ENCODE results near the gene PDE9A. TPM values are rescaled to one million over a fixed set of nuclear protein-coding genes. Genes with fewer than 3 reads are reported as not detected.

Gene PDE9A
- total and polyA plus RNA-seq, 2 experiments from 2014 or later, result not detected

DNA sequence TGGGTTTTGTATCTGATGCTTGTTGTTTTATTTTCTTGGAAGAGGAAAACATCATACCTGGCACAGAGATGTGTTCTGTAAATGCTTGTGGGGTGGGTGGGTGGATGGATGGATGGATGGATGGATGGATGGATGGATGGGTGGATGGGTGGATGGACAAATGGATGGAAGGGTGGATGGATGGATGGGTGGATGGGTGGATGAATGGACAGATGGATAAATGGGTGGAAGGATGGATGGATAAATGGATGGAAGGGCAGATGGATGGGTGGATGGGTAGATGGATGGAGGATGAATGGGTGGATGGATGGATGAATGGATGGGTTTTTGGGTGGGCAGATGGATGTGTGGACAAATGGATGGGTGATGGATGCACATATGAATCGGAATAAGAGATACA, 111.5 kb downstream of the PDE9A start:
- Histone ChIP-seq H3K4me3 (no peak overlapping the region), H3F3A (ENCODE audit: insufficient read depth) (no peaks in the 10 kb centered on the region), H3K9ac (no peak overlapping the region), H3K27me3 (replicated peaks; ENCODE audit: insufficient read depth) (peaks cover 18% of the 10 kb centered on the region), H3K4me2 (ENCODE audit: unreplicated experiment) (no peak overlapping the region), H3K36me3 (ENCODE audit: low read depth) (no peaks in the 10 kb centered on the region), H3K79me2 (ENCODE audit: insufficient read depth) (no peaks in the 10 kb centered on the region), H3K4me1 (ENCODE audit: insufficient read depth) (no peaks in the 10 kb centered on the region), H3K27ac (no peak overlapping the region), H2AFZ (no peak overlapping the region), H3K9me3 (ENCODE audit: low read depth) (no peaks in the 10 kb centered on the region), H4K20me1 (ENCODE audit: insufficient read depth) (no peaks in the 10 kb centered on the region), H3K9me2 (ENCODE audit: insufficient read depth) (no peaks in the 10 kb centered on the region)
- TF ChIP-seq EZH2phosphoT487 (IDR thresholded peaks at IDR 0.05; ENCODE audit: insufficient read depth, low read depth), result no peak
- TF ChIP-seq EZH2 (IDR thresholded peaks at IDR 0.05; ENCODE audit: insufficient read depth, poor library complexity, severe bottlenecking), result no peak
- DNase-seq, result no peak
- in situ Hi-C loops (cut with MboI), result no loop called here
- 27 to 33% methylated on average over 1 of the region's 1 CpG for WGBS, 2 experiments (ENCODE audit: low coverage in 1 of 2, low lambda C conversion rate in 2 of 2, missing lambda C conversion rate in 2 of 2)

- in situ Hi-C loops (cut with MboI), result no loop called here
- H4K20me1 ChIP-seq (ENCODE audit: insufficient read depth), result no peaks in the 10 kb centered on the region
- DNase-seq, result no peak
- H3K4me2 ChIP-seq (ENCODE audit: unreplicated experiment), result no peak overlapping the region
- no peak for TF ChIP-seq EZH2 (IDR thresholded peaks at IDR 0.05; ENCODE audit: insufficient read depth, poor library complexity, severe bottlenecking)
- no peak for TF ChIP-seq EZH2phosphoT487 (IDR thresholded peaks at IDR 0.05; ENCODE audit: insufficient read depth, low read depth)
- no peak overlapping the region for H2AFZ ChIP-seq
- no peaks in the 10 kb centered on the region for H3K9me3 ChIP-seq (ENCODE audit: low read depth)
- 17 to 37% methylated on average over 4 of the region's 4 CpGs for WGBS, 2 experiments (ENCODE audit: low coverage in 1 of 2, low lambda C conversion rate in 2 of 2, missing lambda C conversion rate in 2 of 2)
- no peak overlapping the region for H3K9ac ChIP-seq
- peaks cover 18% of the 10 kb centered on the region for H3K27me3 ChIP-seq (replicated peaks; ENCODE audit: insufficient read depth)
- H3F3A ChIP-seq (ENCODE audit: insufficient read depth), result no peaks in the 10 kb centered on the region
- no peak overlapping the region for H3K27ac ChIP-seq
- H3K79me2 ChIP-seq (ENCODE audit: insufficient read depth), result no peaks in the 10 kb centered on the region
- H3K9me2 ChIP-seq (ENCODE audit: insufficient read depth), result no peaks in the 10 kb centered on the region
- no peak overlapping the region for H3K4me3 ChIP-seq
- H3K36me3 ChIP-seq (ENCODE audit: low read depth), result no peaks in the 10 kb centered on the region
- no peaks in the 10 kb centered on the region for H3K4me1 ChIP-seq (ENCODE audit: insufficient read depth)
These were observed 112.2 kb downstream of the PDE9A start for GRCh38 chr21:42765656-42766055.

DNA sequence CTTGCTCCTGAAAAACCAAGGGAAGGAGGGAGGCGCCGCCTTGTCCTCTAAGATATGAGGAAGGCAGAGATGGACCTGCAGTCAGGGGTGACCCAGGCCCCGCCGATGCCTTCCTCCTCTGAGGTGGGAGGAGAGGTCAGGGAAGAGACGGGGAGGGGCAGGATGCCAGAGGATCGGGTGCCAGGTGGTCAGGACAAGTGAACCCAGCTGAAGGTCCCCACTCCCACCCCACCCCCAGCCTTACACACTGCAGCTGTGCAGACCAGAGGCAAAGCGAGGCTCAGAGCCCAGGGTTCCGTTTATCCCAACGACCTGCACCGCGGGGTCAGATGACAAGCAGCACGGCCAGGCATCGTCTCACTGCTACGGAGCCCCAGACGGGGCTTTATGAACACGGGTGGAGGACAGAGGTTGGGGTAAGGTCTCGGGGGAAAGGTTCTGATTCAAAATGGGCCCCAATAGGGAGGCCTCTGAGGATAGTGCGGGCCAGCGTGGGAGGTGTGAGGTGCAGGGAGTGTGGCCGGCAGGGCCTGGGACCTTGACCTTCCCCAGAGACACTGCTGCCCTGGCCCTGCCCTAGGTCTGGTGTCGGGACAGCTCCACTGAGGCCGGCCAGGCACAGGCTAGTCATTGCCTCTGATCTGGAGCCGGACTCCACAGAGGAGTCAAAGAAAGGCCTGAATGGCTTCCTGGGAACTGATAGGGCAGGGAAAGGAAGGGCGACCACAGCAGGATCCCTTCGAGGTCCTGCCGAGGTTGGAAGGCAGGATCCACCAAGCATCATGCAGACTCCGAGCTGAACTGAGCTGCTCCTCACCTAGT, 113.5 kb downstream of the PDE9A start:
- Histone ChIP-seq H4K20me1 (ENCODE audit: insufficient read depth) (no peaks in the 10 kb centered on the region), H3K9ac (no peak overlapping the region), H3K27ac (no peak overlapping the region), H3K4me1 (ENCODE audit: insufficient read depth) (no peaks in the 10 kb centered on the region), H3K9me2 (ENCODE audit: insufficient read depth) (no peaks in the 10 kb centered on the region), H3F3A (ENCODE audit: insufficient read depth) (no peaks in the 10 kb centered on the region), H3K36me3 (ENCODE audit: low read depth) (no peaks in the 10 kb centered on the region), H3K27me3 (replicated peaks; ENCODE audit: insufficient read depth) (peaks cover 17% of the 10 kb centered on the region), H3K4me2 (ENCODE audit: unreplicated experiment) (no peak overlapping the region), H3K79me2 (ENCODE audit: insufficient read depth) (no peaks in the 10 kb centered on the region), H3K4me3 (no peak overlapping the region), H2AFZ (no peak overlapping the region), H3K9me3 (ENCODE audit: low read depth) (no peaks in the 10 kb centered on the region)
- TF ChIP-seq EZH2phosphoT487 (IDR thresholded peaks at IDR 0.05; ENCODE audit: insufficient read depth, low read depth), result no peak
- TF ChIP-seq EZH2 (IDR thresholded peaks at IDR 0.05; ENCODE audit: insufficient read depth, poor library complexity, severe bottlenecking), result no peak
- WGBS, 2 experiments (ENCODE audit: low coverage in 1 of 2, low lambda C conversion rate in 2 of 2, missing lambda C conversion rate in 2 of 2), result 53 to 59% methylated on average over 27 of the region's 27 CpGs
- in situ Hi-C loops (cut with MboI), result no loop called here
- DNase-seq, result no peak

GRCh38 chr21:42767561-42767835, 114.1 kb downstream of the PDE9A start:
- Histone ChIP-seq H3K9me3 (ENCODE audit: low read depth) (no peaks in the 10 kb centered on the region), H3K9ac (no peak overlapping the region), H3K4me1 (ENCODE audit: insufficient read depth) (no peaks in the 10 kb centered on the region), H3K27me3 (replicated peaks; ENCODE audit: insufficient read depth) (peaks cover 12% of the 10 kb centered on the region; the same call in 1 of the 2 replicates), H3F3A (ENCODE audit: insufficient read depth) (no peaks in the 10 kb centered on the region), H3K27ac (no peak overlapping the region), H3K36me3 (ENCODE audit: low read depth) (no peaks in the 10 kb centered on the region), H3K79me2 (ENCODE audit: insufficient read depth) (no peaks in the 10 kb centered on the region), H3K9me2 (ENCODE audit: insufficient read depth) (no peaks in the 10 kb centered on the region), H3K4me3 (no peak overlapping the region), H2AFZ (no peak overlapping the region), H4K20me1 (ENCODE audit: insufficient read depth) (no peaks in the 10 kb centered on the region), H3K4me2 (ENCODE audit: unreplicated experiment) (no peak overlapping the region)
- DNase-seq, result no peak
- 60% methylated on average over 8 of the region's 8 CpGs for WGBS, 2 experiments (ENCODE audit: low coverage in 1 of 2, low lambda C conversion rate in 2 of 2, missing lambda C conversion rate in 2 of 2)
- in situ Hi-C loops (cut with MboI), result no loop called here
- no peak for TF ChIP-seq EZH2 (IDR thresholded peaks at IDR 0.05; ENCODE audit: insufficient read depth, poor library complexity, severe bottlenecking)
- TF ChIP-seq EZH2phosphoT487 (IDR thresholded peaks at IDR 0.05; ENCODE audit: insufficient read depth, low read depth), result no peak
